HK-2 (cell line): ENCODE data around the gene DEPDC5.
"Not testable (repeated sequence)": the region's sequence is repeated elsewhere in the genome, so short reads cannot be mapped to it uniquely, and the experiment has no call there.

ENCODE experiments used
- DNase-seq: peaks from one replicate; pipeline ENCODE4 v3.0.0-alpha.2; 2018; ENCODE audit not compliant: unreplicated experiment

Gene DEPDC5

DNA sequence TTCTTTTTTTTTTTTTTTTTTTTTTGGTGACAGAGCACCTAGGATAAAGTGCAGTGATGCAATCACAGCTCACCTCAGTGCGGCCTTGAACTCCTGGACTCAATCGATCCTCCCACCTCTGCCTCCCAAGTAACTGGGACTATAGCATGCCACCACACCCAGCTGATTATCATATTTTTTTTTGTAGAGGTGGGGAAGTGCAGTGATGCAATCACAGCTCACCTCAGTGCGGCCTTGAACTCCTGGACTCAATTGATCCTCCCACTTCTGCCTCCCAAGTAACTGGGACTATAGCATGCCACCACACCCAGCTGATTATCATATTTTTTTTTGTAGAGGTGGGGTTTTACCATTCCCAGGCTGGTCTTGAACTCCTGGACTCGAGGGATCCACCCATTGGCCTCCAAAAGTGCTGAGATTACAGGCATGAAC, 61.6 kb downstream of the DEPDC5 start:
- DNase-seq, result not testable (repeated sequence)

- DNase-seq, result no peak
Observed at GRCh38 chr22:31816750-31817149, 62.9 kb downstream of the DEPDC5 start.

DNA sequence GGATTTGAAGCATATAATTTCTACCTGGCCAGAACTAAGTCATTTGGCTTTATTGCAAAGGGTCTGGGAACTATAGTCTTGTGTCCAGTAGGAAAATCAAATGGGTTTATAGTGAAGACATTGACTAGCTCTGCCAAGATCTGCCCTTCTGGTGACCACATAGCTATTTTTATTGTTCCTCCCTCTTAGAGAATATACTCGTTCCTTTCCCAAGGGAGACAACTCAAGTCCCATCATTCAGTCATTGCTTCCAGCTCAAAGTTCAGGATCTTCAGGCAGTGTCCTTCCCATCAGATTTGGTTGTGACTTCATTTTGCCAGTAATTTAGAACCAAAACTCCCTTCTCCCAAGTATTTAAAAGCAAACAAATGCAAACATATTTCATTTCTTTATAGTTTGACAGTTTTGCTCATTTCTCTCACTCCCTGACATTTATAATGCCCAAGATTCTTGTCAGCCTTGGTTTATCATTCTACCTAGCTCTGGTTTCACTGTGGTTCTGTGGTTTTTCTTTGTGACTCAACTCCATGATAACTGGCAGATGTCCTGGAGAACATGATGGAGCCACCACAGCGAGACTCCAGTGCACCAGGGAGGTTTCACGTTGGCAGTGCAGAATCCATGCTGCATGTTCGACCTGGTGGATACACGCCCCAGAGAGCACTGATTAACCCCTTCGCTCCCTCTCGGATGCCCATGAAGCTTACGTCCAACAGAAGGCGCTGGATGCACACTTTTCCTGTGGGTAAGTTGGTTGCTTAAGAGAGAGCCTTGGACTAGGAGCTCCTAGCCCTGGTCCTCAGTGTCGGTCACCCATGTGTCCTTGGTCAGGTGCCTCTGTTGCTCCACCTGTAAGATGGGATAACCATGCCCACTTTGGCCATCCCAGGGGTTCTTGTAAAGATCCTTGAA, 64.9 kb downstream of the DEPDC5 start:
- no peak for DNase-seq

GRCh38 chr22:31820655-31821054, 66.8 kb downstream of the DEPDC5 start:
- DNase-seq, result no peak

GRCh38 chr22:31821572-31821971, 67.8 kb downstream of the DEPDC5 start:
- no peak for DNase-seq

GRCh38 chr22:31822523-31822922, 68.7 kb downstream of the DEPDC5 start:
- no peak for DNase-seq

DNA sequence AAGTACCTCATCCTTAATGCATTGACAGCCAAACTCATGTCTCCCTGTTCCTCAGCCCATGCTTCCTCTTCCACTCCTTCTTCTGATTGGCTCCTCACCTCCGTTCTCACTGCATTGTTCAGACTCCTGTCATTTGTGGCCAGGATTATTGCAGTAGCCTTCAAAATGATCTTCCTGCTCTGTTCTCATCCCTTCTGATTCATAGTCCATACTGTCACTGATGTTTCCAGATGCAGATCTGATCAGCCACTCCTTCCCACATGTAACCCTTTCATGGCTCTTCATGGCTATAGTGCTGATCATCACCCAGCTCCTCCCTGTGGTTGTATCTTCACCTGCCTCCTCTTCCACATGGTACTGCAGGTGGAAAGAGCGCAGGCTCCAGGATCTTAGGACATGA, 71.7 kb downstream of the DEPDC5 start:
- DNase-seq, result no peak

- DNase-seq, result no peak
Observed at GRCh38 chr22:31826443-31826842, 72.6 kb downstream of the DEPDC5 start.

DNA sequence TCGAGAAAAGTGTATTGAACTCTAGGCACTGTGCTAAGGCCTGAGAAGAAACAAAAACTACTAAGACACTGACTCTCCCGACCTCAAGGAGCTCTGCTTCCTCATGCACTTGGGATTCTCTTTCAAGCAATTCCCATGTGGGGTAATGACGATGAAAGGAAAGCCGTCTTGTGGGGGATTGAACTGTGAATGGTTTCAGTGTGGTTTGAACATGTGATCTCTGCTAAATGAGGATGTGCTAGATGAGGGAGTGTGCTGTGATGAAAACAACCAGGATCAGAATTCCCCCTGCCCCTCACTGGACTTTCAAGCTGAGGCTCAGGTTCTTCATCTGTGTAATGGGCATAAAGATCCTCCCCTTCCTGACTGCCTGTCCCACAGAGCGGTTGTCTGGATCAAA, 74.9 kb downstream of the DEPDC5 start:
- no peak for DNase-seq

- DNase-seq, result peak; percentile 61
Observed at GRCh38 chr22:31829505-31829904, 75.7 kb downstream of the DEPDC5 start.

GRCh38 chr22:31830721-31831070, 76.9 kb downstream of the DEPDC5 start:
- no peak for DNase-seq

DNA sequence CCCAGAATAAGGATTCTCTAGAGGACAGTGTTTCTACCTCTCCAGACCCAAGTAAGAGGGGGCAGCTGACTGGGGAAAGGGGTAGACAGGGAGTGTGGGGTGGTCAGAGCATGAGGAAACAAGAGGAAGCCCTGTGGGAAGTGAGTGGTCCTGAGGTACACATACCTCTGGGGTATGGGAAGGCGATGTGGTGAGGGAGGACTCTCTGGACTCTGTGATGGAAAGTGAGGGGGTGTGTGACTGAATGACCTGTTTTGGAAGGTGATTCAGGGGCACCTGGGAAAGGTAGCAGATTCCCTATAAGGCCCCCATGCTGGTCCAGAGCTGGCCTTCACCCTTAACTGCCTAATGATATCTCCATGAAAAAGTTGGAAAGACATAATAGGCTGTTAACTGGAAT, 80.1 kb downstream of the DEPDC5 start:
- DNase-seq, result no peak

GRCh38 chr22:31836010-31836409, 82.2 kb downstream of the DEPDC5 start:
- DNase-seq, result no peak

DNA sequence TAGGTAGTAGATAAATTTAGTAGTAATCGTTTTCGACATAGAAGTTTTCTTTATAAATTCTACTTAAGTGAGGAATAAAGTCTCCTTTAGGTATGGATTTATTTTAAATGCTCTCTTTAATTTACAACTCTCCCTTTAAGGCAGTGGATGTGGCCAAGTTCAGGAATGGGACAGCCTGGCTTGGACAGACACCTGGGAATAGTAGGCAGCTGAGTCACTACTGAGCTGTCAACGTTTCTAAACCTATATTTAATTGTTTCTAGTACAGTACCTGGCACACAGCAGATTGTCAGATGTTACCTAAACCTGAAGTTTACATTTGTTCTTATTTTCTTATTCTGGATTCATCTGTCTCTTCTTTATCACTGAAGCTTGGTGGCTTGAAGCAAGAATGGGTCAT, 85.1 kb downstream of the DEPDC5 start:
- DNase-seq, result no peak

DNA sequence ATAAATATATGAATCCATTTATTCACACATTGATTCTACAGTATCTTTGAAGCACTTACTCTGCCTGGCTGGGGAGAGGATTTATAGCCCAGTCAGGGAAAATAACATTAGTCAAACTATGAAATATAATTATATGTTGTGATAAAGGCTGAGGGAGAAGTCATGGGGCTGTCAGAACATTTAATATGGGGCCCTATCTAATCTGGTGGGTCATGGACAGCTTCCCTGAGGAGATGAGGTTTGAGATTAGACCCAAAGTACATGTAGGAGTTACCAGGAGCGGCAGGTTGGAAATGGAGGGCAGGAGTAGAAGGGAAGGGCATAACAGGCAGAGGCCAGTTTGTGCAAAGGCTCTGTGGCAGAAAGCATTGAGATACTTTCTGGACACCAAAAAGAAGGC, 86.2 kb downstream of the DEPDC5 start:
- no peak for DNase-seq

GRCh38 chr22:31840585-31840984, 86.8 kb downstream of the DEPDC5 start:
- no peak for DNase-seq

DNA sequence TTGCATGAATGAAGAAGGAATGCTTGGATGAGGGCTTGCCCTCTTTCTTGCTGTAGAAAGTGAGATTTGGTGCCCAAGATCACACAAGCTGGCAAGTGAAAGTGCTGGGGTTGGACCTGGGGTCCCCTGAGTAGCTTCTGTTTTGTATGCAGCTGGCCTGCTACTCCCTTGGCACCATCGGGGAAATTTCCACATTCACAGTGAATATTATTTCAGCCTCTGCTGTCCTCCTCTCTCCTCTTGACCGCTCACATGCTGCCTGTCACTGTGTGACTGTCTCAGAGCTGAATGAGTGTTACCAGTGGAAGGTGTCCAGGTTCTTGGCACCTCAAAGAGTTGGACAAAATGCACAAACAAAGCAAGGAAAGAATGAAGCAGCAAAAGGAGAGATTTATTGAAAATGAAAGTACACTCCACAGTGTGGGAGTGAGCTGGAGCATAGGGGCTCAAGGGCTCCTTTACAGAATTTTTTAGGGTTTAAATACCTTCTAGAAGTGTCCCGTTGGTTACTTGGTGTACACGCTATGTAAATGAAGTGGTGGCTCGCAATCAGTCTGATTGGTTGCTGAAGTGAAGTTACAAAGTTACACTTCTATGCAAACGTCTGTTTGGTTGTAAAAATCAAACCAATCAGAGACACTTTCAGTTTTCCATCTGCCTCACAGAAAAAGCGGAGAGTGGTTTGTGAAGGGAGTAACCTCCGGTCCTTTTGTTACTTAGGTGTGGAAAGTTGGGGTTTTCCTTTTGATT, 87.4 kb downstream of the DEPDC5 start:
- DNase-seq, result no peak

DNA sequence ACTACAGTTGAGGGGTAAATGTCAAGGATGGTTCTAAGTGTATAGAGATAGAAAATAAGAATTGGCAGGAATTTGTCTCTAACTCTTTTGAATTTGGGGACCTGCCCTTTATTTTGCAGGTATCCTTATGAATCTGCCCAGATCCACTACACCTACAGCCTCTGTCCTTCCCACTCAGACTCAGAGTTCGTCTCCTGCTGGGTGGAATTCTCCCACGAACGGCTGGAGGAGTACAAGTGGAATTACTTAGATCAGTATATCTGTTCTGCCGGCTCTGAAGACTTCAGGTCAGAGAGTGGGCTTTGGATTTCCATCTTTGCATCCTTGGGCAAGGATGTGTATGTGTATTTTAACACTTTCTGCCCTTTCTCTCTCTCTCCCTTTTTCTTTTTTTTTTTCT, 89.7 kb downstream of the DEPDC5 start:
- no peak for DNase-seq

- DNase-seq, result no peak
Observed at GRCh38 chr22:31844941-31845340, 91.1 kb downstream of the DEPDC5 start.

DNA sequence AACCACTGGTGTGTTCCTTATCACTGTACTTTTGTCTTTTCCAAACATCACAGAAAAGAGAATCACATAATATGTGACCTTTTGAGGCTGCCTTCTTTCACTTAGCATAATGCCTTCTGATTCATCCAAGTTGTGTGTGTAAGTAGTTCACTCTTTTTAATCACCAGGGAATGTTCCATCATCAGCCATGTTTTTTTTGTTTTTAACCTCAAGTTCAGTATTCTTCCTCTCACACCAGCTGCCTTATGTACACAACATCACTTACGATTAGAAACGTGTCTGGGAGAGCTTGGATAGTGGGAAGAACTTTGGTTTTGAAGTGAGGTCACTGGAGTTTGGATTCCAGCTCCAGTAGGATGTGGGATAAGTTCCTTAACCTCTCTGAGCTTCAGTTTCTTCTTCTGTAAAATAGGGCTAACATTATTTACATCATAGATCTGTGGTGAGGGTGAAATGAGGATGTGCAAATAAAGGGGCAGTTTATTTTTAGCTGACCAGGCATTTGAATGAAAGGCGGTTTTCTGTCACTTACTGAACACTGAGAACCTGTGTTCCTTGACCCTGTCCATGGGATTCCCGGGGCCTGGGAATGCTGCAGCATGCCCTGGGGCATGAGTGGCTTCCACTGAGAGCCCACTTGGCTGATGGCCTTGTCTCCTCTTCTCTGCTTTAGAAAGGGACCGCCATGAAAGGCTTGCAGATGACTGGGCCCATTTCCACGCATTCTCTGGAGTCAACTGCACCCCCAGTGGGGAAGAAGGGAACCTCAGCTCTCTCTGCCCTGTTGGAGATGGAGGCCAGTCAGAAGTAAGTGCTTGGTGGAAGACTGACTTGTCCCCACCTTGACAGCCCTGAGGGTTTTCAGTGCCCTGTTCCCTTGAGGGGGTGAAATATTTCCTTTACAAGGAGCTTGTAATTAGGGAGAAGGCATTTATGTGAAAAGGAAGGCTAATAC, 92.6 kb downstream of the DEPDC5 start:
- DNase-seq, result no peak

DNA sequence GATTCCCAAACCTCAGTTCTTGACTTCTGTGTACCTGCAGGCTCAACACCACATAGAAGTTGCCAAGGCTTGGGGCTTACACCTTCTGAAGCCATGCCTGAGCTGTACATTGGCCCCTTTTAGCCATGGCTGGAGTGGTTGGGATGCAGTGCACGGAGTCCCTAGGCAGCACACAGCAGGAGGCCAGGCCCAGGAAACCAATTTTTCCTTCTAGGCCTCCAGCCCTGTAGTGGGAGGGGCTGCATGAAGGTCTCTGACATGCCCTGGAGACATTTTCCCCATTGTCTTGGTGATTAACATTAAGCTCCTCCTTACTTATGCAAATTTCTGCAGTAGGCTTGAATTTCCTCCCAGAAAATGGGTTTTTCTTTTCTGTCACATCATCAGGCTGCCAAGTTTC, 94.6 kb downstream of the DEPDC5 start:
- DNase-seq, result no peak

GRCh38 chr22:31850135-31850534, 96.3 kb downstream of the DEPDC5 start:
- no peak for DNase-seq
